Natural killer cell treated with Interleukin-12 subunit alpha and Interleukin-12 subunit beta and Interleukin-15 and Interleukin-18, amount 100 ng/mL, for 72 hours (primary cell): Measurements from ENCODE around the gene F7. TPM values are rescaled to one million over a fixed set of nuclear protein-coding genes. Genes with fewer than 3 reads are reported as not detected.
"Not testable (repeated sequence)": the region's sequence is repeated elsewhere in the genome, so short reads cannot be mapped to it uniquely, and the experiment has no call there.

ENCODE experiments used
- ATAC-seq, 2 donors: fragments of 150-1000 bp; cut with Tn5 transposase in 1 of 2; sonication (Bioruptor Pico), chemical (Tn5 transposase) in 1 of 2; 2 replicates each; pipeline ENCODE4 v1.10.0; 2021
- DNase-seq: peaks from one replicate; pipeline ENCODE4 v3.0.0; 2022; ENCODE audit warnings: low spot score
- H3K27ac Mint-ChIP-seq, 2 donors: 1 replicate in 1 of 2; 2 replicates in 1 of 2; pipeline ENCODE4 v1.8.0; 2022; ENCODE audit warnings: mixed read lengths in 2 of 2, mild to moderate bottlenecking in 1 of 2, moderate library complexity in 1 of 2
- H3K27me3 Mint-ChIP-seq, 2 donors: 1 replicate in 1 of 2; 2 replicates in 1 of 2; pipeline ENCODE4 v1.8.0; 2022; ENCODE audit warnings: mixed read lengths in 2 of 2
- H3K36me3 Mint-ChIP-seq: one replicate; pipeline ENCODE4 v1.8.0; 2022; ENCODE audit warnings: mixed read lengths
- H3K4me1 Mint-ChIP-seq, 2 donors: 1 replicate in 1 of 2; 2 replicates in 1 of 2; pipeline ENCODE4 v1.8.0; 2022; ENCODE audit warnings: low read depth in 2 of 2, mixed read lengths in 2 of 2, mild to moderate bottlenecking in 1 of 2
- H3K4me3 Mint-ChIP-seq: one replicate; pipeline ENCODE4 v1.8.0; 2022; ENCODE audit warnings: mixed read lengths
- H3K9me3 Mint-ChIP-seq: 2 replicates; pipeline ENCODE4 v1.8.0; 2022; ENCODE audit warnings: mixed read lengths
- total RNA-seq, 2 donors: library from RNA; stranded (reverse); gene quantifications; one replicate each; pipeline ENCODE4 v1.2.3, GENCODE V29; 2022

F7 gene
- total RNA-seq, 2 donors from 2014 or later = not detected

- no peaks in the 10 kb centered on the region for H3K27me3 Mint-ChIP-seq
- no peaks in the 10 kb centered on the region for H3K4me1 Mint-ChIP-seq
- ATAC-seq (no peak), DNase-seq (no peak)
- no peaks in the 10 kb centered on the region for H3K36me3 Mint-ChIP-seq
- no peak overlapping the region for H3K4me3 Mint-ChIP-seq
- H3K27ac Mint-ChIP-seq = peak overlapping the region in 1 of 2 donors; percentile 63
- H3K9me3 Mint-ChIP-seq = no peaks in the 10 kb centered on the region
Measured at GRCh38 chr13:113077953-113078901, 27.4 kb upstream of the F7 start.

- H3K9me3 Mint-ChIP-seq = no peaks in the 10 kb centered on the region
- no peak for DNase-seq
- H3K4me3 Mint-ChIP-seq = no peak overlapping the region
- H3K27ac Mint-ChIP-seq = no peak overlapping the region
- no peaks in the 10 kb centered on the region for H3K4me1 Mint-ChIP-seq
- no peak for ATAC-seq
- no peaks in the 10 kb centered on the region for H3K27me3 Mint-ChIP-seq
- no peaks in the 10 kb centered on the region for H3K36me3 Mint-ChIP-seq
Measured at GRCh38 chr13:113078902-113079780, 26.4 kb upstream of the F7 start.

GRCh38 chr13:113079781-113080080, 25.9 kb upstream of the F7 start:
- H3K9me3 Mint-ChIP-seq, H3K36me3 Mint-ChIP-seq, H3K4me1 Mint-ChIP-seq, H3K4me3 Mint-ChIP-seq, ATAC-seq, H3K27me3 Mint-ChIP-seq, H3K27ac Mint-ChIP-seq, DNase-seq: not testable (repeated sequence)

GRCh38 chr13:113080361-113080831, 25.2 kb upstream of the F7 start:
- H3K27me3 Mint-ChIP-seq = no peaks in the 10 kb centered on the region
- H3K4me3 Mint-ChIP-seq = no peak overlapping the region
- no peaks in the 10 kb centered on the region for H3K36me3 Mint-ChIP-seq
- ATAC-seq = no peak
- H3K4me1 Mint-ChIP-seq = no peaks in the 10 kb centered on the region
- DNase-seq = no peak
- H3K9me3 Mint-ChIP-seq = no peaks in the 10 kb centered on the region
- H3K27ac Mint-ChIP-seq = no peak overlapping the region

GRCh38 chr13:113080901-113081521, 24.6 kb upstream of the F7 start:
- Mint-ChIP-seq H3K27me3 (no peaks in the 10 kb centered on the region), H3K9me3 (no peaks in the 10 kb centered on the region), H3K4me1 (no peaks in the 10 kb centered on the region), H3K36me3 (no peaks in the 10 kb centered on the region), H3K27ac (no peak overlapping the region), H3K4me3 (no peak overlapping the region)
- ATAC-seq = no peak
- DNase-seq = no peak

- H3K4me1 Mint-ChIP-seq = no peaks in the 10 kb centered on the region
- no peaks in the 10 kb centered on the region for H3K36me3 Mint-ChIP-seq
- DNase-seq (no peak), ATAC-seq (no peak)
- H3K27ac Mint-ChIP-seq = no peak overlapping the region
- H3K27me3 Mint-ChIP-seq = no peaks in the 10 kb centered on the region
- no peak overlapping the region for H3K4me3 Mint-ChIP-seq
- no peaks in the 10 kb centered on the region for H3K9me3 Mint-ChIP-seq
Measured at GRCh38 chr13:113082198-113083021, 23.2 kb upstream of the F7 start.

- no peak for ATAC-seq
- Mint-ChIP-seq H3K36me3 (no peaks in the 10 kb centered on the region), H3K9me3 (no peaks in the 10 kb centered on the region), H3K27me3 (no peaks in the 10 kb centered on the region), H3K4me1 (no peaks in the 10 kb centered on the region), H3K27ac (no peak overlapping the region), H3K4me3 (no peak overlapping the region)
- DNase-seq = no peak
Measured at GRCh38 chr13:113083022-113083373, 22.6 kb upstream of the F7 start.

- ATAC-seq = no peak
- Mint-ChIP-seq H3K4me1 (no peaks in the 10 kb centered on the region), H3K27me3 (no peaks in the 10 kb centered on the region), H3K4me3 (no peak overlapping the region), H3K27ac (no peak overlapping the region), H3K9me3 (no peaks in the 10 kb centered on the region), H3K36me3 (no peaks in the 10 kb centered on the region)
- DNase-seq = no peak
Measured at GRCh38 chr13:113083402-113084061, 22.1 kb upstream of the F7 start.

GRCh38 chr13:113084094-113084942, 21.3 kb upstream of the F7 start:
- ATAC-seq (no peak), DNase-seq (no peak)
- no peaks in the 10 kb centered on the region for H3K36me3 Mint-ChIP-seq

GRCh38 chr13:113084943-113085540, 20.5 kb upstream of the F7 start:
- Mint-ChIP-seq H3K36me3 (no peaks in the 10 kb centered on the region), H3K9me3 (no peaks in the 10 kb centered on the region), H3K27me3 (no peaks in the 10 kb centered on the region), H3K4me3 (no peak overlapping the region), H3K4me1 (no peaks in the 10 kb centered on the region), H3K27ac (no peak overlapping the region)
- no peak for DNase-seq
- no peak for ATAC-seq

More at GRCh38 chr13:113084094-113084942, 21.3 kb upstream of the F7 start:
- no peaks in the 10 kb centered on the region for H3K27me3 Mint-ChIP-seq
- H3K9me3 Mint-ChIP-seq = no peaks in the 10 kb centered on the region
- no peaks in the 10 kb centered on the region for H3K4me1 Mint-ChIP-seq
- H3K27ac Mint-ChIP-seq = no peak overlapping the region
- H3K4me3 Mint-ChIP-seq = no peak overlapping the region

- H3K4me3 Mint-ChIP-seq = no peak overlapping the region
- no peaks in the 10 kb centered on the region for H3K27me3 Mint-ChIP-seq
- ATAC-seq (no peak), DNase-seq (peak; percentile 0)
- no peaks in the 10 kb centered on the region for H3K4me1 Mint-ChIP-seq
- H3K9me3 Mint-ChIP-seq = no peaks in the 10 kb centered on the region
- H3K36me3 Mint-ChIP-seq = no peaks in the 10 kb centered on the region
- no peak overlapping the region for H3K27ac Mint-ChIP-seq
Measured at GRCh38 chr13:113086031-113086750, 19.4 kb upstream of the F7 start.
